Measurements from ENCODE around the gene P2RY2.

DNA sequence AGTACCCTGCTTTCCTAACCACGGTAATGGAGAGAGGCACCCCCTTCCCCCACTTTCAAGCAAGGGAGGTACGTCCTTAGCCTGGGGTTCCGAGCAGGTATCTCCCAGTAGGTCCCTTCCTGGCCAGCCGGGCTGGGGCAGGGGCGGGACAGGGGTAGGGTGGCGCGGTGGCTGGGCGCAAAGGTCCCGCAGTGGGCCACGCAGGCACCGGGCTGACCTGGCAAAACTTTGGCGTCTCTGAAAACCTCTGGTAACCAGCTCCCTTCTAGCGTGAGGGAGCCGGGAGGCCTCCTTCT lies 323 bp upstream of the P2RY2 start:
- TF ChIP-seq CTCF (IDR thresholded peaks at IDR 0.05) = no peak
- TF ChIP-seq POLR2A (IDR thresholded peaks at IDR 0.05) = no peak
- no peak for TF ChIP-seq EP300 (IDR thresholded peaks at IDR 0.05)

Data from tibial nerve (tissue), 4 donors.